DOHH2 (cell line): ENCODE measurements around the gene PEAK3.

ENCODE experiments used
- H3F3A ChIP-seq: fragments of 200-600 bp; sonication (generic), shearing (Covaris generic); 2 replicates; pipeline ENCODE4 v1.6.0; 2016; ENCODE audit warnings: antibody characterized with exemption, mild to moderate bottlenecking; ENCODE audit not compliant: control insufficient read depth, insufficient read depth
- H3K27ac ChIP-seq: fragments of 200-600 bp; sonication (generic); 2 replicates; pipeline ENCODE4 v1.5.1; 2014; ENCODE audit warnings: low read depth, mild to moderate bottlenecking, low read length, moderate library complexity
- H3K27me3 ChIP-seq: fragments of 200-600 bp; sonication (generic); 2 replicates; pipeline ENCODE4 v1.6.1; 2014; ENCODE audit warnings: mild to moderate bottlenecking, low read length, mixed read lengths; ENCODE audit not compliant: control insufficient read depth
- H3K36me3 ChIP-seq: fragments of 200-600 bp; sonication (generic); 2 replicates; pipeline ENCODE4 v1.6.1; 2014; ENCODE audit warnings: mild to moderate bottlenecking, low read length, moderate library complexity, mixed read lengths; ENCODE audit not compliant: control insufficient read depth
- H3K4me1 ChIP-seq: fragments of 200-600 bp; sonication (generic); 2 replicates; pipeline ENCODE4 v1.6.1; 2014; ENCODE audit warnings: mild to moderate bottlenecking, low read length, mixed read lengths; ENCODE audit not compliant: control insufficient read depth
- H3K4me2 ChIP-seq: fragments of 200-600 bp; sonication (generic); 2 replicates; pipeline ENCODE4 v1.6.0; 2014; ENCODE audit warnings: mild to moderate bottlenecking, low read length, moderate library complexity
- H3K4me3 ChIP-seq: fragments of 200-600 bp; sonication (generic); 2 replicates; pipeline ENCODE4 v1.5.1; 2014; ENCODE audit warnings: mild to moderate bottlenecking, low read length, mixed read lengths
- H3K79me2 ChIP-seq: fragments of 200-600 bp; sonication (generic); 2 replicates; pipeline ENCODE4 v1.6.1; 2014; ENCODE audit warnings: mild to moderate bottlenecking, low read length, mixed read lengths; ENCODE audit not compliant: control insufficient read depth
- H3K9me2 ChIP-seq: fragments of 200-600 bp; sonication (generic); replicated peaks from 2 replicates; pipeline ENCODE4 v1.6.1; 2014; ENCODE audit warnings: mild to moderate bottlenecking, low read length, mixed read lengths; ENCODE audit not compliant: control insufficient read depth
- H3K9me3 ChIP-seq: fragments of 200-600 bp; sonication (generic); 2 replicates; pipeline ENCODE4 v1.6.1; 2014; ENCODE audit warnings: antibody characterized with exemption, low read length, mixed read lengths; ENCODE audit not compliant: control insufficient read depth, insufficient read depth
- H4K20me1 ChIP-seq: fragments of 200-600 bp; sonication (generic); 2 replicates; pipeline ENCODE4 v1.6.0; 2014; ENCODE audit warnings: low read depth, mild to moderate bottlenecking, antibody characterized with exemption, low read length, moderate library complexity; ENCODE audit not compliant: control insufficient read depth, insufficient read depth
- CTCF ChIP-seq: fragments of 200-600 bp; sonication (generic); IDR thresholded peaks from one replicate; pipeline ENCODE4 v1.5.1; 2014; ENCODE audit warnings: antibody characterized with exemption, mild to moderate bottlenecking, low read depth, low read length; ENCODE audit not compliant: poor library complexity, severe bottlenecking
- EZH2phosphoT487 ChIP-seq: fragments of 200-600 bp; sonication (generic); IDR thresholded peaks from 2 replicates; pipeline ENCODE4 v1.6.1; 2017; ENCODE audit warnings: borderline replicate concordance, mild to moderate bottlenecking, antibody characterized with exemption, low read length, moderate library complexity, mixed read lengths

The PEAK3 gene

GRCh38 chr19:2280633-2281264 lies 1.2 kb downstream of the PEAK3 start:
- no peaks in the 10 kb centered on the region for H3K9me3 ChIP-seq
- no peak overlapping the region for H3K27ac ChIP-seq
- peaks cover 16% of the 10 kb centered on the region for H3K4me1 ChIP-seq
- H3F3A ChIP-seq: peaks cover 10% of the 10 kb centered on the region; the same call in 1 of the 2 replicates
- no peaks in the 10 kb centered on the region; the same call in 1 of the 2 replicates for H3K36me3 ChIP-seq
- no peaks in the 10 kb centered on the region for H3K79me2 ChIP-seq
- H3K27me3 ChIP-seq: peaks cover 13% of the 10 kb centered on the region
- no peaks in the 10 kb centered on the region for H3K9me2 ChIP-seq
- H3K4me3 ChIP-seq: no peak overlapping the region
- H4K20me1 ChIP-seq: no peaks in the 10 kb centered on the region
- no peak overlapping the region for H3K4me2 ChIP-seq
- no peak for TF ChIP-seq EZH2phosphoT487
- TF ChIP-seq CTCF: no peak

- H3K4me1 ChIP-seq: peaks cover 23% of the 10 kb centered on the region
- H3F3A ChIP-seq: peaks cover 12% of the 10 kb centered on the region
- no peak overlapping the region for H3K4me2 ChIP-seq
- H4K20me1 ChIP-seq: peaks cover 6% of the 10 kb centered on the region
- no peak for TF ChIP-seq EZH2phosphoT487
- H3K27me3 ChIP-seq: peaks cover 13% of the 10 kb centered on the region
- H3K4me3 ChIP-seq: no peak overlapping the region
- peaks cover 15% of the 10 kb centered on the region for H3K79me2 ChIP-seq
- H3K9me2 ChIP-seq: no peaks in the 10 kb centered on the region
- H3K27ac ChIP-seq: no peak overlapping the region
- no peaks in the 10 kb centered on the region for H3K9me3 ChIP-seq
- peaks cover 17% of the 10 kb centered on the region for H3K36me3 ChIP-seq
Observed at GRCh38 chr19:2278459-2279158, 3.4 kb downstream of the PEAK3 start.

- Histone ChIP-seq H3K9me2 (no peaks in the 10 kb centered on the region), H3F3A (peaks cover 25% of the 10 kb centered on the region), H3K79me2 (peaks cover 25% of the 10 kb centered on the region), H4K20me1 (peaks cover 6% of the 10 kb centered on the region), H3K9me3 (no peaks in the 10 kb centered on the region), H3K4me1 (peaks cover 25% of the 10 kb centered on the region), H3K36me3 (peaks cover 31% of the 10 kb centered on the region), H3K27ac (no peak overlapping the region), H3K4me2 (no peak overlapping the region), H3K27me3 (peaks cover 3% of the 10 kb centered on the region; the same call in 1 of the 2 replicates), H3K4me3 (no peak overlapping the region)
- no peak for TF ChIP-seq EZH2phosphoT487
- no peak for TF ChIP-seq CTCF
Observed at GRCh38 chr19:2277138-2277537, 4.8 kb downstream of the PEAK3 start.

- H3K4me2 ChIP-seq: no peak overlapping the region
- H3K27me3 ChIP-seq: no peaks in the 10 kb centered on the region
- peaks cover 23% of the 10 kb centered on the region for H3K4me1 ChIP-seq
- peaks cover 10% of the 10 kb centered on the region for H4K20me1 ChIP-seq
- no peak for TF ChIP-seq CTCF
- no peak for TF ChIP-seq EZH2phosphoT487
- no peak overlapping the region for H3K4me3 ChIP-seq
- peaks cover 30% of the 10 kb centered on the region for H3F3A ChIP-seq
- no peaks in the 10 kb centered on the region for H3K9me3 ChIP-seq
- no peaks in the 10 kb centered on the region for H3K9me2 ChIP-seq
- peaks cover 31% of the 10 kb centered on the region for H3K79me2 ChIP-seq
- H3K36me3 ChIP-seq: peaks cover 37% of the 10 kb centered on the region
- H3K27ac ChIP-seq: no peak overlapping the region
Observed at GRCh38 chr19:2276429-2276986, 5.5 kb downstream of the PEAK3 start.
